Panc1 (cell line): Measurements from ENCODE around the gene AWAT2.

Experiments
- CTCF ChIP-seq: fragments of 450-650 bp; IDR thresholded peaks from 2 replicates; pipeline ENCODE4 v1.5.1; 2017; ENCODE audit warnings: mild to moderate bottlenecking
- POLR2AphosphoS5 ChIP-seq: IDR thresholded peaks from 2 replicates; pipeline ENCODE4 v1.6.1; 2012; ENCODE audit warnings: mild to moderate bottlenecking, low read depth, low read length, moderate library complexity
- REST ChIP-seq, 2 experiments: IDR thresholded peaks; 2 replicates each; pipeline ENCODE4 v1.6.1; 2011 to 2012; ENCODE audit warnings: low read depth in 2 of 2, control low read depth in 1 of 2, low read length in 1 of 2, mild to moderate bottlenecking in 1 of 2, moderate library complexity in 1 of 2; ENCODE audit not compliant: insufficient read depth in 1 of 2
- SIN3A ChIP-seq: IDR thresholded peaks from 2 replicates; pipeline ENCODE4 v1.6.1; 2012; ENCODE audit warnings: low read depth, mild to moderate bottlenecking, low read length, moderate library complexity, borderline replicate concordance; ENCODE audit not compliant: insufficient read depth
- TCF7L2 ChIP-seq: IDR thresholded peaks from 2 replicates; pipeline ENCODE4 v1.6.1; 2011; ENCODE audit warnings: mild to moderate bottlenecking, low read depth, low read length, inconsistent platforms

DNA sequence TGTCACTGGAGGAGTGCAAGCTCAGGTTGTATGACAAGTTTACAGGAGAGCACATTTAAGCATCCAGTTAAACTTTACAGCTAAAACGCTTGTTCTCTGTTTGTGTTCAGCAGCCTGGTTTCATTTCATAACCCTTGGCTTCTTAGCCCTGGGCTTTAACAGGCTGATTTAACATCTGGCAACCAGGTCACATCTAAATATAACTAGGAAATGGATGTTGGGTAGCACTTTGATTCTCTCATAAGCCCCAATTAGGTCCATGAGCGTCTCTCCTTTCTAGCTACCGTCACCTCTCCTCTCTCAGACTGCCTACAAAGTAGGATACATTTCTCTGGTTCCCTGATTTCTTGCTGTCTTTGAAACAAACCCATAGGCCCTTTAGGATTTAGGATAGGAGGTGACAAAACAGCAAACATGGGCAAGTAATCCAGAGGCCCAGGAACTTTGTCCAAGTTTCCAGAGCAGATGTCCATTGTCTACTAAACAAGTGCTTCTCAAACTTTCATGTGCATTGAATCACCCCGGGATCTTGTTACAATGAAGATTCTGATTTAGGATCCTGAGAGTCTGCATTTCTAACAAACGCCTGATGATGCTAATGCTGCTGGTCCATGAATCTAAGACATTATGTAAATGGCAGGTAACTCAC is 35.0 kb upstream of the AWAT2 start:
- no peak for TF ChIP-seq CTCF
- TF ChIP-seq REST (IDR thresholded peaks at IDR 0.05; ENCODE audit: insufficient read depth in 1 of 2, low read depth in 2 of 2, low read length in 1 of 2), result no peak
- TF ChIP-seq POLR2AphosphoS5, result no peak
- TF ChIP-seq TCF7L2, result no peak
- TF ChIP-seq SIN3A, result no peak
